ENCODE data around the gene COA1. TPM values are rescaled to one million over a fixed set of nuclear protein-coding genes. Genes with fewer than 3 reads are reported as not detected.

Gene COA1
- total and polyA plus RNA-seq, 9 of the 15 experiments (the other 6 are each of a cell fraction or from before 2014, with no cell fraction given): 98.9 to 463 (median 181) TPM

DNA sequence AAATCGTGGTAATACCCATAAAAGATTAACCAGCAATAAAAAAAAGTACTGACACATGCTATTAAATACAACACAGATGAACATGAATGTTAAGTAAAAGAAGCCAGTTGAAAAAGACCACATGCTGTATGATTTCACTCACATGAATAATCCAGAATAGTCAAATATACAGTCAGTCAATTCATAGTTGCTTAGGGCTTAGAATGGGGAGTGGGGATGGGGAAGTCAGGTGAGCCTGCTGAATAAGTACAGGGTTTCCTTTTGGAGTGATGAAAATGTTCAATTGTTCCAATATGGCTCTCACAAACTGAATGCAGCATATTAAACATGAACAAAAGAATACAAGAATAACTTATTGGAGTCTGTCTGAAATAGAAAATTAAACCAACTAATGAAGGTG, 1.8 kb downstream of the COA1 start (continued):
- TF ChIP-seq, protein P1, sequence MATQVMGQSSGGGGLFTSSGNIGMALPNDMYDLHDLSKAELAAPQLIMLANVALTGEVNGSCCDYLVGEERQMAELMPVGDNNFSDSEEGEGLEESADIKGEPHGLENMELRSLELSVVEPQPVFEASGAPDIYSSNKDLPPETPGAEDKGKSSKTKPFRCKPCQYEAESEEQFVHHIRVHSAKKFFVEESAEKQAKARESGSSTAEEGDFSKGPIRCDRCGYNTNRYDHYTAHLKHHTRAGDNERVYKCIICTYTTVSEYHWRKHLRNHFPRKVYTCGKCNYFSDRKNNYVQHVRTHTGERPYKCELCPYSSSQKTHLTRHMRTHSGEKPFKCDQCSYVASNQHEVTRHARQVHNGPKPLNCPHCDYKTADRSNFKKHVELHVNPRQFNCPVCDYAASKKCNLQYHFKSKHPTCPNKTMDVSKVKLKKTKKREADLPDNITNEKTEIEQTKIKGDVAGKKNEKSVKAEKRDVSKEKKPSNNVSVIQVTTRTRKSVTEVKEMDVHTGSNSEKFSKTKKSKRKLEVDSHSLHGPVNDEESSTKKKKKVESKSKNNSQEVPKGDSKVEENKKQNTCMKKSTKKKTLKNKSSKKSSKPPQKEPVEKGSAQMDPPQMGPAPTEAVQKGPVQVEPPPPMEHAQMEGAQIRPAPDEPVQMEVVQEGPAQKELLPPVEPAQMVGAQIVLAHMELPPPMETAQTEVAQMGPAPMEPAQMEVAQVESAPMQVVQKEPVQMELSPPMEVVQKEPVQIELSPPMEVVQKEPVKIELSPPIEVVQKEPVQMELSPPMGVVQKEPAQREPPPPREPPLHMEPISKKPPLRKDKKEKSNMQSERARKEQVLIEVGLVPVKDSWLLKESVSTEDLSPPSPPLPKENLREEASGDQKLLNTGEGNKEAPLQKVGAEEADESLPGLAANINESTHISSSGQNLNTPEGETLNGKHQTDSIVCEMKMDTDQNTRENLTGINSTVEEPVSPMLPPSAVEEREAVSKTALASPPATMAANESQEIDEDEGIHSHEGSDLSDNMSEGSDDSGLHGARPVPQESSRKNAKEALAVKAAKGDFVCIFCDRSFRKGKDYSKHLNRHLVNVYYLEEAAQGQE (IDR thresholded peaks at IDR 0.05; ENCODE audit: borderline replicate concordance): no peak
- TF ChIP-seq, protein P1 (CRISPR knock-in tag; IDR thresholded peaks at IDR 0.05; ENCODE audit: low read depth): no peak
- no peak for TF ChIP-seq GABPB2 (CRISPR knock-in tag; conservative IDR thresholded peaks at IDR 0.05)
- no peak for TF ChIP-seq ESRRA (IDR thresholded peaks at IDR 0.05; ENCODE audit: borderline replicate concordance, low read depth)
- TF ChIP-seq, protein P2, sequence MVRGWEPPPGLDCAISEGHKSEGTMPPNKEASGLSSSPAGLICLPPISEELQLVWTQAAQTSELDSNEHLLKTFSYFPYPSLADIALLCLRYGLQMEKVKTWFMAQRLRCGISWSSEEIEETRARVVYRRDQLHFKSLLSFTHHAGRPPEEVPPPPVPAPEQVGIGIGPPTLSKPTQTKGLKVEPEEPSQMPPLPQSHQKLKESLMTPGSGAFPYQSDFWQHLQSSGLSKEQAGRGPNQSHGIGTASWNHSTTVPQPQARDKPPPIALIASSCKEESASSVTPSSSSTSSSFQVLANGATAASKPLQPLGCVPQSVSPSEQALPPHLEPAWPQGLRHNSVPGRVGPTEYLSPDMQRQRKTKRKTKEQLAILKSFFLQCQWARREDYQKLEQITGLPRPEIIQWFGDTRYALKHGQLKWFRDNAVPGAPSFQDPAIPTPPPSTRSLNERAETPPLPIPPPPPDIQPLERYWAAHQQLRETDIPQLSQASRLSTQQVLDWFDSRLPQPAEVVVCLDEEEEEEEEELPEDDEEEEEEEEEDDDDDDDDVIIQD (CRISPR knock-in tag; IDR thresholded peaks at IDR 0.05): no peak
- TF ChIP-seq NR2F6 (CRISPR knock-in tag; IDR thresholded peaks at IDR 0.05): no peak
